Lung (tissue), 12 donors: ENCODE measurements around the gene DNAJC15. TPM values are rescaled to one million over a fixed set of nuclear protein-coding genes. Genes with fewer than 3 reads are reported as not detected.

ENCODE experiments used
- ATAC-seq: fragments of 200-7000 bp; cut with Tn5 transposase; one replicate; pipeline ENCODE4 v1.9.1; 2020; ENCODE audit warnings: moderate number of reproducible peaks; ENCODE audit not compliant: insufficient read depth, low FRiP score
- DNase-seq, 3 donors: peaks; one replicate each; pipeline ENCODE4 v3.0.0-alpha.2; 2013 to 2017
- H3K27ac ChIP-seq, 2 donors: one replicate each; pipeline ENCODE4 v1.5.1; 2013; ENCODE audit warnings: mild to moderate bottlenecking in 2 of 2, moderate library complexity in 2 of 2, control low read depth in 1 of 2, inconsistent platforms in 1 of 2, low read depth in 1 of 2, low read length in 1 of 2
- H3K27me3 ChIP-seq, 3 donors: one replicate each; pipeline ENCODE4 v1.5.1; 2013; ENCODE audit warnings: low read length in 2 of 3; ENCODE audit not compliant: control insufficient read depth in 3 of 3, insufficient read depth in 3 of 3
- H3K36me3 ChIP-seq, 4 donors: one replicate each; pipeline ENCODE4 v1.5.1; 2013; ENCODE audit warnings: low read length in 4 of 4, mild to moderate bottlenecking in 1 of 4, moderate library complexity in 1 of 4; ENCODE audit not compliant: control insufficient read depth in 4 of 4, insufficient read depth in 4 of 4
- H3K4me1 ChIP-seq, 5 donors: one replicate each; pipeline ENCODE4 v1.5.1; 2013; ENCODE audit warnings: low read length in 5 of 5, mild to moderate bottlenecking in 2 of 5, moderate library complexity in 1 of 5; ENCODE audit not compliant: control insufficient read depth in 5 of 5, insufficient read depth in 5 of 5
- H3K4me3 ChIP-seq: one replicate; pipeline ENCODE4 v1.5.1; 2013; ENCODE audit warnings: mild to moderate bottlenecking, control low read depth, moderate library complexity
- H3K9ac ChIP-seq, 2 donors: one replicate each; pipeline ENCODE4 v1.5.1; 2013; ENCODE audit warnings: low read length in 2 of 2, control low read depth in 1 of 2; ENCODE audit not compliant: insufficient read depth in 1 of 2
- H3K9me3 ChIP-seq, 4 donors: one replicate each; pipeline ENCODE4 v1.5.1; 2013; ENCODE audit warnings: low read length in 3 of 4, mild to moderate bottlenecking in 1 of 4, moderate library complexity in 1 of 4; ENCODE audit not compliant: control insufficient read depth in 4 of 4, insufficient read depth in 3 of 4
- CTCF ChIP-seq: IDR thresholded peaks from 2 replicates; pipeline ENCODE4 v1.5.1; 2012; ENCODE audit warnings: mild to moderate bottlenecking; ENCODE audit errors: control extremely low read depth, extremely low read depth
- WGBS, 2 donors: extraction: QIAGEN DNeasy Blood & Tissue Kit; methylation state at CpG; one replicate each; pipeline ENCODE4 v1.1.7; 2013; 5-methylcytosine and 5-hydroxymethylcytosine counted together
- polyA plus RNA-seq, 2 donors: library from polyadenylated mRNA; stranded (reverse); fragments of 200-250 nt; gene quantifications; one replicate each; pipeline ENCODE4 v1.2.1, GENCODE V29; 2013
- total RNA-seq, 2 donors: library from RNA; depleted of rRNA in 1 of 2; stranded (reverse); fragments of >200 nt in 1 of 2; gene quantifications; one replicate each; pipeline ENCODE4 v1.2.1, GENCODE V29; 2014 to 2021
- donor health status: control.
- donor health status: control.
- donor health status: Bipolar disorder and iron deficiency.
- donor health status: healthy.
- donor health status: DM: yes; HTN: yes; CAD: no.

Gene DNAJC15
- total and polyA plus RNA-seq, 4 donors = 16.8 to 21.8 (median 19.2) TPM

DNA sequence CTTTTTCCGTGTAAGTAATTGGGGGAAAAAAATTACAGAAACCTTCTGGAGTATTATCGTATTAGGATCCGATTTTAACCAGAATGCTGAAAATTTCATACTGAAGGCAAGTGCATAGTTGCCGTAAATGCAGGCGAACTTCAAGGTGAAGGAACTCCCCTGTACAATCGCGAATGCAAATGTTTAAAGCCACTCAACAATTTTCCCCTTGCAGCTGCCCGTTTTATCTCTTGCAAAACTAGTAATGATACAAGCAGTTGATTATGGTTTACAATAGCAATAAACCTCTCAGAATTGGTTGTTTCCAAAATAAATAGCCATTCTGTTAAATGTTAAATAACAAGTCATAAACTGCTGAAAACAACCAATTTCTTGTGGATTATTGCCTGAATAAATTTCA, 105.7 kb downstream of the DNAJC15 start:
- Histone ChIP-seq H3K4me1 (peaks cover 0 to 22% (median 3%) of the 10 kb centered on the region in 5 donors), H3K36me3 (no peaks in the 10 kb centered on the region), H3K27me3 (no peaks in the 10 kb centered on the region), H3K27ac (no peak overlapping the region), H3K9ac (no peak overlapping the region), H3K4me3 (no peak overlapping the region), H3K9me3 (no peaks in the 10 kb centered on the region)
- DNase-seq = no peak
- WGBS, 2 donors = 68 to 74% methylated on average over 8 of the region's 8 CpGs
- TF ChIP-seq CTCF = no peak
- no peak for ATAC-seq

DNA sequence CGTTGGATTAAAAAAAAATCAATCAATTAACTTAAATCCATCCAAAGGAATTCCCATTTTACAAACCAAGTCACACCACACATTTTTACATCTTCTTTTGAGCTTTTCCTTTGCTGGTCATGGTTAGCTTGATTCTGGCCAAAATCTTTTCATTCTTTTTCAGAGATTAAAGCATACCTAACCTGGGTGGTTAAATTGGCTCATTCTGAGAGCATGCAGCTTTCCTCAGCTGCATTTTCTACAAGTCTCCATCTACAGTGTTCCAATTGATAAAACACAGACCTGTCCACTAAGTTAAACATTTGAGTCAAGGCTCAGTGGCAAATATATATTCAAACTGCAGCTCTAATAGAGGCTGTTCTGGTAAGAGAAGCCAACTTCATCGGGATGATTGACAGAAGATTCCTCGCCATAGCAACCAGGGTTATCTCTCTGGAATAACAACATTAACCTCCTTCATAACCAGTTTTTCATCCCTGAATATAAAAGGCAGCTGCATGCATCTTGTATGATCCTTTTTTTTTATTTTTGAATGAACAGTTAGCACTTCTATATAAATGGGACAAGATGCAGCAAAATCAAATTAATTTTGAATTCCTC, 106.2 kb downstream of the DNAJC15 start:
- no peak for ATAC-seq
- TF ChIP-seq CTCF = no peak
- 61 to 76% methylated on average over 3 of the region's 3 CpGs for WGBS, 2 donors
- DNase-seq = peak in 1 of 3 donors; percentile 21
- H3K4me3 ChIP-seq = no peak overlapping the region
- peaks cover 0 to 22% (median 3%) of the 10 kb centered on the region in 5 donors for H3K4me1 ChIP-seq
- no peaks in the 10 kb centered on the region for H3K36me3 ChIP-seq
- no peaks in the 10 kb centered on the region for H3K9me3 ChIP-seq
- no peak overlapping the region for H3K9ac ChIP-seq
- no peaks in the 10 kb centered on the region for H3K27me3 ChIP-seq
- H3K27ac ChIP-seq = no peak overlapping the region

DNA sequence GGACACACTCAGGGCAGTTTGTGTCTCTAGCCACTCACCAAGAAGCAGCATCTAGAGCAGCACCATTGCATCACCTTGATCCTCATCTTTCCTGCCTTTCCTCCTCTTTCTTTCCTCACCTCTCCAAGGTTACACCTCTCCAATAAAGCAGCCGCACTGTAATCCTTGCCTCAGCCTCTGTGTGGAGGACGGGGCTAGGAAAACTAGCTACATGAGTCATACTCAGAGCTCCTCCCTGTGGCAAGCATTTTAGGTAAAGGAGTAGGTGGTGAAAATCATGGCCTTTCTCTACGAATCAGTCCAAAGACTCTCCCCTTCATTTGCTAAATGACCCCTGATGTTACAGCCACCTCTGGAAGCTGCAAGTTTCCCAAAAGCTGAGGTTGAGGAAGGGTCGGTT, 108.9 kb downstream of the DNAJC15 start:
- DNase-seq (peak in 2 of 3 donors; percentile 33 to 44), ATAC-seq (no peak)
- Histone ChIP-seq H3K4me1 (peaks cover 0 to 20% (median 5%) of the 10 kb centered on the region in 5 donors), H3K27ac (no peak overlapping the region), H3K27me3 (no peaks in the 10 kb centered on the region), H3K36me3 (no peaks in the 10 kb centered on the region), H3K9me3 (no peaks in the 10 kb centered on the region), H3K4me3 (no peak overlapping the region), H3K9ac (no peak overlapping the region)
- 48 to 68% methylated on average over 4 of the region's 4 CpGs for WGBS, 2 donors
- TF ChIP-seq CTCF = peak; percentile 16

- TF ChIP-seq CTCF = no peak
- Histone ChIP-seq H3K27me3 (no peaks in the 10 kb centered on the region), H3K4me3 (no peak overlapping the region), H3K9ac (no peak overlapping the region), H3K36me3 (no peaks in the 10 kb centered on the region), H3K4me1 (peaks cover 0 to 16% (median 3%) of the 10 kb centered on the region in 5 donors), H3K27ac (no peak overlapping the region), H3K9me3 (no peaks in the 10 kb centered on the region)
- DNase-seq (no peak), ATAC-seq (no peak)
- WGBS, 2 donors = 76 to 84% methylated on average over 5 of the region's 5 CpGs
Measured at GRCh38 chr13:43132911-43133310, 109.5 kb downstream of the DNAJC15 start.
